WERI-Rb-1 (cell line): ENCODE measurements around the gene PPP2R1B.

Source experiments
- DNase-seq: peaks from one replicate; pipeline ENCODE4 v3.0.0-alpha.2; 2020
- H3K27ac ChIP-seq: fragments of 250-450 bp; sonication (Bioruptor Pico); 2 replicates; pipeline ENCODE4 v1.5.1; 2020; ENCODE audit warnings: mild to moderate bottlenecking, moderate library complexity
- H3K27me3 ChIP-seq: fragments of 250-450 bp; sonication (Bioruptor Pico); 2 replicates; pipeline ENCODE4 v1.5.1; 2021; ENCODE audit warnings: mild to moderate bottlenecking, low read depth, moderate library complexity; ENCODE audit not compliant: insufficient read depth, severe bottlenecking
- H3K36me3 ChIP-seq: fragments of 250-450 bp; sonication (Bioruptor Pico); 2 replicates; pipeline ENCODE4 v1.5.1; 2020; ENCODE audit warnings: mild to moderate bottlenecking, moderate library complexity
- H3K4me3 ChIP-seq: 2 replicates; pipeline ENCODE4 v1.5.1; 2011; ENCODE audit warnings: low read depth, mild to moderate bottlenecking, control low read depth, low read length
- H3K9me3 ChIP-seq: fragments of 250-450 bp; sonication (Bioruptor Pico); 2 replicates; pipeline ENCODE4 v1.5.1; 2021; ENCODE audit warnings: mild to moderate bottlenecking, moderate library complexity; ENCODE audit not compliant: severe bottlenecking
- CTCF ChIP-seq: IDR thresholded peaks from 2 replicates; pipeline ENCODE4 v1.5.1; 2011; ENCODE audit warnings: low read depth, mild to moderate bottlenecking, control low read depth, inconsistent platforms, low read length

PPP2R1B gene

GRCh38 chr11:111733016-111733415 lies 33.2 kb downstream of the PPP2R1B start:
- H3K4me3 ChIP-seq: no peak overlapping the region
- H3K9me3 ChIP-seq: no peaks in the 10 kb centered on the region
- H3K27me3 ChIP-seq: no peaks in the 10 kb centered on the region
- no peak overlapping the region for H3K27ac ChIP-seq
- no peak for TF ChIP-seq CTCF
- DNase-seq: no peak
- no peaks in the 10 kb centered on the region for H3K36me3 ChIP-seq

GRCh38 chr11:111731821-111732220 lies 34.4 kb downstream of the PPP2R1B start:
- TF ChIP-seq CTCF: no peak
- Histone ChIP-seq H3K36me3 (no peaks in the 10 kb centered on the region; the same call in 1 of the 2 replicates), H3K27me3 (no peaks in the 10 kb centered on the region), H3K27ac (no peak overlapping the region), H3K9me3 (no peaks in the 10 kb centered on the region), H3K4me3 (no peak overlapping the region)
- no peak for DNase-seq

GRCh38 chr11:111730871-111731591 lies 35.2 kb downstream of the PPP2R1B start:
- H3K9me3 ChIP-seq: no peaks in the 10 kb centered on the region
- H3K4me3 ChIP-seq: no peak overlapping the region
- H3K27me3 ChIP-seq: no peaks in the 10 kb centered on the region
- DNase-seq: no peak
- no peak for TF ChIP-seq CTCF
- H3K27ac ChIP-seq: no peak overlapping the region
- H3K36me3 ChIP-seq: peaks cover 7% of the 10 kb centered on the region

GRCh38 chr11:111729831-111730311 lies 36.3 kb downstream of the PPP2R1B start:
- Histone ChIP-seq H3K36me3 (peaks cover 14% of the 10 kb centered on the region), H3K27ac (no peak overlapping the region), H3K4me3 (no peak overlapping the region), H3K27me3 (no peaks in the 10 kb centered on the region), H3K9me3 (no peaks in the 10 kb centered on the region)
- TF ChIP-seq CTCF: no peak
- no peak for DNase-seq

- peaks cover 20% of the 10 kb centered on the region for H3K36me3 ChIP-seq
- no peak overlapping the region for H3K4me3 ChIP-seq
- H3K9me3 ChIP-seq: no peaks in the 10 kb centered on the region
- TF ChIP-seq CTCF: no peak
- H3K27me3 ChIP-seq: no peaks in the 10 kb centered on the region
- H3K27ac ChIP-seq: no peak overlapping the region
- DNase-seq: no peak
Observed at GRCh38 chr11:111729071-111729830, 36.9 kb downstream of the PPP2R1B start.
